ENCODE data around the gene ZFP36L2.

DNA sequence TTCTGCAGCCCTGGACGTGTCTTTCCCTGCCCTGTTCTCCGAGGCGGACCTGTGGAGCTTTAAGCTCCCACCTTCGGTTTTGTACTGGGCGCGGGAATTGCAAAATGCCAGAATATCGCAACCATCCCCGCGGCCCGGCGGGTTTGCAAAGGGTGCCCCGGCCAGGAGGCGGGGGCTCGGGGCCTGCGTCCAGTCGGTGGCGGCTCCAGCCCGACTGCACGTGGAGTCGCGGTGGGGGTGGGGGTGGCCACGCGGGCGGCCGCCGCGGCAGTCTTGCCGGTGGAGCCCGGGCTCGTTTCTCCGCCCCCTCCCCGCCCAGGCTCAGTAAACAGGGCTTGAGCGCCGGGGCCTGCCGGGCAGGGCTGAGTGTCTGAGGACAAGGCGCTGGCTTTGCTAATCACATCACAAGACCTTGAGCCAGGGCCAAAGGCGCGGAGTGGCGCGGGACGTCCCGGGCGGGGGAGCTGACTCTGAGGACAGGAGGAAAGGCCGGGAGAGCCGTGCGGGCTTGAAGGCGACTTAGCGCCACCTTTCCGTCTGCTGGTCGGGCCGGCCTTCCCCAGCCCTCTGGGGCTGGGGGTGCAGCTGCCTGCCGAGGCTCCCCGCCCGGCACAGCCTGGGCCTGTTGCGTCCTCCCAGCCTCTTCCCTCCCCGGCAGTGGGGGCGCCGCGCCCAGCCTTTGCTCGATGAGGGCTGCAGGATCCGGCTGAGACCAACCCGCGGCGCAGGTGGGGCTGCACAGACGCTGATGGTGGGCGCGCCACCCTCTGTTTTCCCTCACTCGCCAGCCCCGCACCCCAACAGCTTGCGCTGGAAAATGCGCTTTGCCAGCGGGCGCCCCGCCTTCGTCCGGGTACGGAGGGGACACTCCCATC, 786 bp upstream of the ZFP36L2 start:
- TF ChIP-seq, protein P1, sequence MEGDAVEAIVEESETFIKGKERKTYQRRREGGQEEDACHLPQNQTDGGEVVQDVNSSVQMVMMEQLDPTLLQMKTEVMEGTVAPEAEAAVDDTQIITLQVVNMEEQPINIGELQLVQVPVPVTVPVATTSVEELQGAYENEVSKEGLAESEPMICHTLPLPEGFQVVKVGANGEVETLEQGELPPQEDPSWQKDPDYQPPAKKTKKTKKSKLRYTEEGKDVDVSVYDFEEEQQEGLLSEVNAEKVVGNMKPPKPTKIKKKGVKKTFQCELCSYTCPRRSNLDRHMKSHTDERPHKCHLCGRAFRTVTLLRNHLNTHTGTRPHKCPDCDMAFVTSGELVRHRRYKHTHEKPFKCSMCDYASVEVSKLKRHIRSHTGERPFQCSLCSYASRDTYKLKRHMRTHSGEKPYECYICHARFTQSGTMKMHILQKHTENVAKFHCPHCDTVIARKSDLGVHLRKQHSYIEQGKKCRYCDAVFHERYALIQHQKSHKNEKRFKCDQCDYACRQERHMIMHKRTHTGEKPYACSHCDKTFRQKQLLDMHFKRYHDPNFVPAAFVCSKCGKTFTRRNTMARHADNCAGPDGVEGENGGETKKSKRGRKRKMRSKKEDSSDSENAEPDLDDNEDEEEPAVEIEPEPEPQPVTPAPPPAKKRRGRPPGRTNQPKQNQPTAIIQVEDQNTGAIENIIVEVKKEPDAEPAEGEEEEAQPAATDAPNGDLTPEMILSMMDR (IDR thresholded peaks at IDR 0.05) = peak in 2 of 3 donors; percentile 30 to 47
- TF ChIP-seq POLR2A (IDR thresholded peaks at IDR 0.05) = peak; percentile 65
- peak; percentile 65 to 84 (median 71) for TF ChIP-seq POLR2AphosphoS5 (IDR thresholded peaks at IDR 0.05)
